Ovary (tissue), 3 donors: ENCODE results near the gene SRGAP3.

ENCODE experiments used
- POLR2A ChIP-seq: fragments of 450-650 bp; IDR thresholded peaks from one replicate; pipeline ENCODE4 v1.6.1; 2017; ENCODE audit warnings: antibody characterized with exemption, mild to moderate bottlenecking, moderate library complexity
- TF ChIP-seq, protein P1 (sequence below), 3 donors: fragments of 450-650 bp in 2 of 3; fragments of 200-600 bp in 1 of 3; IDR thresholded peaks; one replicate each; pipeline versions ENCODE4 v1.5.1 to v1.8.0; 2016 to 2022; ENCODE audit warnings: antibody characterized with exemption in 3 of 3, mild to moderate bottlenecking in 1 of 3
- donor health status: DM: no; HTN: no; CAD: no.

DNA sequence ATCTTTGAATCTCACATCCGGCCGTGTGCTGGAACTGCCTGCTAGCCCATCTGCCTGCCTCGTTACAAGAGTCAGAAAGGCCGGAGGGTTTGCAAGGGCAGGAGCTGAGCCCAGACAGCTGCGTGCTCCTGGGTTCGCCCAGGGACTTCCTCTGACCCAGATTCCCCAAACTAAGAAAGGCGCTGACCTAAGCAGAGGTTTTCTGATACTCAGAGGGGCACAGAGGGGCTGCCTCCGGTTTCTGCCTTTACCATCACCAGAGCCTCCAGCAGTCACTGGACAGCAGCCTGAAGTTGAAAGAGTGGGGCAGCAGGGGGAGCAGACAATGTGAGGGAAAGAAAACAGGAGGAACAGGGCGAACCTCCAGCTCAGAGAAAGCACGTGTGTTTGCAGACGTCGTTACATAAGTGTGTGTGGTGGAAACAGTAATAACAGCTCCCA is 252.7 kb downstream of the SRGAP3 start:
- TF ChIP-seq, protein P1, sequence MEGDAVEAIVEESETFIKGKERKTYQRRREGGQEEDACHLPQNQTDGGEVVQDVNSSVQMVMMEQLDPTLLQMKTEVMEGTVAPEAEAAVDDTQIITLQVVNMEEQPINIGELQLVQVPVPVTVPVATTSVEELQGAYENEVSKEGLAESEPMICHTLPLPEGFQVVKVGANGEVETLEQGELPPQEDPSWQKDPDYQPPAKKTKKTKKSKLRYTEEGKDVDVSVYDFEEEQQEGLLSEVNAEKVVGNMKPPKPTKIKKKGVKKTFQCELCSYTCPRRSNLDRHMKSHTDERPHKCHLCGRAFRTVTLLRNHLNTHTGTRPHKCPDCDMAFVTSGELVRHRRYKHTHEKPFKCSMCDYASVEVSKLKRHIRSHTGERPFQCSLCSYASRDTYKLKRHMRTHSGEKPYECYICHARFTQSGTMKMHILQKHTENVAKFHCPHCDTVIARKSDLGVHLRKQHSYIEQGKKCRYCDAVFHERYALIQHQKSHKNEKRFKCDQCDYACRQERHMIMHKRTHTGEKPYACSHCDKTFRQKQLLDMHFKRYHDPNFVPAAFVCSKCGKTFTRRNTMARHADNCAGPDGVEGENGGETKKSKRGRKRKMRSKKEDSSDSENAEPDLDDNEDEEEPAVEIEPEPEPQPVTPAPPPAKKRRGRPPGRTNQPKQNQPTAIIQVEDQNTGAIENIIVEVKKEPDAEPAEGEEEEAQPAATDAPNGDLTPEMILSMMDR (IDR thresholded peaks at IDR 0.05), result peak; percentile 47 to 69 (median 63)
- no peak for TF ChIP-seq POLR2A
